ENCODE results near the gene PYGL. TPM values are rescaled to one million over a fixed set of nuclear protein-coding genes. Genes with fewer than 3 reads are reported as not detected.

The PYGL gene
- total RNA-seq, 1 experiment from 2014 or later, result 75.6 TPM

DNA sequence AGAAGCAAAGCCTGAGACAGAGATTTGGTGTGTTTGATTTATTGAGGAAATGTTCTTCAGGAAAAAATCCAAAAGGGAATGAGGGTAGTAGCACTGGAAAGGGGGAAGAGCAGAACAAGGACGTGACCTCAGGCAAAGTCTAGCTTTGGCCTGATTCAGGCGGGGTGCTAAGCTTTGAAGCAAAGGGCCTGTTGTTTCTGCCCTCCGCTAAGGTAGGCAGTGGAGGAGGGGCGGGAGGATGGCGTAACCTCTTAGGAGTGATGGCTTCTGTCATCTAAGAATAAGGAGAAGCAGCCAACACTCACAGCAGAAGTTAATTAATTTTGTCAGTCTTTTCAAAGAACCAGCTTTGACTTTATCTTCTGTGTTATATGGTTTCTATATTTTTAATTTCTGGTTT is 52.0 kb downstream of the PYGL start:
- H3K27me3 ChIP-seq (ENCODE audit: insufficient read depth, low read depth), result no peaks in the 10 kb centered on the region
- H3K9me2 ChIP-seq (ENCODE audit: insufficient read depth), result no peaks in the 10 kb centered on the region
- BruUV-seq (replicated peaks), result no TSS peak
- intact Hi-C loops (cut with micrococcal nuclease; ENCODE audit: unreplicated experiment), result no loop called here
- H3F3A ChIP-seq (ENCODE audit: insufficient read depth, low read depth), result no peaks in the 10 kb centered on the region
- CTCF ChIA-PET, result no interaction called here
- no peak overlapping the region for H3K4me3 ChIP-seq
- no peaks in the 10 kb centered on the region for H3K4me1 ChIP-seq (replicated peaks; ENCODE audit: insufficient read depth)
- no peak overlapping the region for H3K27ac ChIP-seq
- TF ChIP-seq, protein P1, sequence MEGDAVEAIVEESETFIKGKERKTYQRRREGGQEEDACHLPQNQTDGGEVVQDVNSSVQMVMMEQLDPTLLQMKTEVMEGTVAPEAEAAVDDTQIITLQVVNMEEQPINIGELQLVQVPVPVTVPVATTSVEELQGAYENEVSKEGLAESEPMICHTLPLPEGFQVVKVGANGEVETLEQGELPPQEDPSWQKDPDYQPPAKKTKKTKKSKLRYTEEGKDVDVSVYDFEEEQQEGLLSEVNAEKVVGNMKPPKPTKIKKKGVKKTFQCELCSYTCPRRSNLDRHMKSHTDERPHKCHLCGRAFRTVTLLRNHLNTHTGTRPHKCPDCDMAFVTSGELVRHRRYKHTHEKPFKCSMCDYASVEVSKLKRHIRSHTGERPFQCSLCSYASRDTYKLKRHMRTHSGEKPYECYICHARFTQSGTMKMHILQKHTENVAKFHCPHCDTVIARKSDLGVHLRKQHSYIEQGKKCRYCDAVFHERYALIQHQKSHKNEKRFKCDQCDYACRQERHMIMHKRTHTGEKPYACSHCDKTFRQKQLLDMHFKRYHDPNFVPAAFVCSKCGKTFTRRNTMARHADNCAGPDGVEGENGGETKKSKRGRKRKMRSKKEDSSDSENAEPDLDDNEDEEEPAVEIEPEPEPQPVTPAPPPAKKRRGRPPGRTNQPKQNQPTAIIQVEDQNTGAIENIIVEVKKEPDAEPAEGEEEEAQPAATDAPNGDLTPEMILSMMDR (conservative IDR thresholded peaks at IDR 0.05), result no peak
- no peak for TF ChIP-seq EZH2 (IDR thresholded peaks at IDR 0.05; ENCODE audit: low read depth)
- POLR2A ChIA-PET (ENCODE audit: unreplicated experiment), result no interaction called here
- H4K20me1 ChIP-seq (ENCODE audit: insufficient read depth), result no peaks in the 10 kb centered on the region
- H3K79me2 ChIP-seq (ENCODE audit: low read depth), result no peaks in the 10 kb centered on the region
- no peaks in the 10 kb centered on the region for H3K9me3 ChIP-seq (ENCODE audit: insufficient read depth, low read depth)
- no peaks in the 10 kb centered on the region for H3K36me3 ChIP-seq (ENCODE audit: low read depth)
- no peak for DNase-seq
- no peak overlapping the region for H2AFZ ChIP-seq
- no peak overlapping the region for H3K4me2 ChIP-seq

DNA sequence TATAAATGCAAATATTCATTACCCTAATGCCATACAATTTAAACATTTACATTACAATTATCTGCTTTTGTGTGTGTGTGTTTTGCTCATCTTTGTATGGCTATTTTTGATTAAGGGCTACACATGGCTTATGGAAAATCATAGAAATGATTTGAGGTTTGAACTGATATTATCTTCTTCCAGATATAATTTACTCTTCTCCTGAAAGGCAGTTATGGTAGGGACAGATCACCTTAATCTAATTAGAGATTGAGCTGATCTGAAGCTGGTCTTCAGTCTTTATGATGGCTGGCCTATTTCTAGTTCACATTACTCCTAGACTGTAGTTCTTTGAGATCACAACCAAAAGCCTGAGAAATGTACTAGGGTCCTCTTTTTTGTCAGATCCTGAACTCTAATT is 56.8 kb downstream of the PYGL start:
- DNase-seq, result no peak
- no peak for TF ChIP-seq EZH2 (IDR thresholded peaks at IDR 0.05; ENCODE audit: low read depth)
- TF ChIP-seq, protein P1 (conservative IDR thresholded peaks at IDR 0.05), result no peak
- CTCF ChIA-PET, result no interaction called here
- Histone ChIP-seq H3K36me3 (ENCODE audit: low read depth) (no peaks in the 10 kb centered on the region), H3K9me3 (ENCODE audit: insufficient read depth, low read depth) (no peaks in the 10 kb centered on the region), H3K4me3 (no peak overlapping the region), H3K4me2 (no peak overlapping the region), H2AFZ (no peak overlapping the region), H3K9me2 (ENCODE audit: insufficient read depth) (no peaks in the 10 kb centered on the region), H3K27me3 (ENCODE audit: insufficient read depth, low read depth) (no peaks in the 10 kb centered on the region), H3F3A (ENCODE audit: insufficient read depth, low read depth) (peaks cover 4% of the 10 kb centered on the region; the same call in 1 of the 2 replicates), H4K20me1 (ENCODE audit: insufficient read depth) (no peaks in the 10 kb centered on the region), H3K79me2 (ENCODE audit: low read depth) (no peaks in the 10 kb centered on the region), H3K4me1 (replicated peaks; ENCODE audit: insufficient read depth) (peaks cover 12% of the 10 kb centered on the region), H3K27ac (no peak overlapping the region)
- no TSS peak for BruUV-seq (replicated peaks)
- POLR2A ChIA-PET (ENCODE audit: unreplicated experiment), result no interaction called here
- intact Hi-C loops (cut with micrococcal nuclease; ENCODE audit: unreplicated experiment), result no loop called here

DNA sequence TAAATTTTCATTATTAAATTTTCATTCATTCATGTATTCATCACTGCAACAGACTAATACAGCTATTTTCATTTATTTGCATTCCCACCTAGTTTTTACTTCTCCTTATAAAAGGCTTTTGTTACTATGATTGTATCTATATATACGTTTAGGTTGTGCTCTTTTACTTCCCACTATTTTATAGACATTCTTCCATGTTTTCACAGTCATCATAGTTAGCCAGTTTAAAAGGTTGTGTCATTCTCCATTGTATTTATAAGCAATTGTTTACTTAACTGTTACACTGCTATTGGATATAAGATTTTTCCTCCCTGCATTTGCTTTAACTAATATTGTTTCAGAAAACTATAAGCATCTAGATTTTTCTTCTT is 60.5 kb downstream of the PYGL start:
- ChIA-PET CTCF (no interaction called here), POLR2A (ENCODE audit: unreplicated experiment) (interaction anchor here (0.6 kb wide), 1 partner anchor 61 kb away, joined by 3 read pairs; no protein-coding TSS in a partner anchor)
- no peak for DNase-seq
- peaks cover 4% of the 10 kb centered on the region; the same call in 1 of the 2 replicates for H3F3A ChIP-seq (ENCODE audit: insufficient read depth, low read depth)
- no peaks in the 10 kb centered on the region for H3K27me3 ChIP-seq (ENCODE audit: insufficient read depth, low read depth)
- no peaks in the 10 kb centered on the region for H4K20me1 ChIP-seq (ENCODE audit: insufficient read depth)
- no peaks in the 10 kb centered on the region for H3K79me2 ChIP-seq (ENCODE audit: low read depth)
- H3K4me2 ChIP-seq, result no peak overlapping the region
- no peaks in the 10 kb centered on the region for H3K36me3 ChIP-seq (ENCODE audit: low read depth)
- no peak overlapping the region for H2AFZ ChIP-seq
- H3K9me3 ChIP-seq (ENCODE audit: insufficient read depth, low read depth), result no peaks in the 10 kb centered on the region
- no peaks in the 10 kb centered on the region for H3K9me2 ChIP-seq (ENCODE audit: insufficient read depth)
- BruUV-seq (replicated peaks), result no TSS peak
- H3K4me1 ChIP-seq (replicated peaks; ENCODE audit: insufficient read depth), result peaks cover 12% of the 10 kb centered on the region
- no peak overlapping the region for H3K27ac ChIP-seq
- H3K4me3 ChIP-seq, result no peak overlapping the region
- intact Hi-C loops (cut with micrococcal nuclease; ENCODE audit: unreplicated experiment), result no loop called here
- no peak for TF ChIP-seq EZH2 (IDR thresholded peaks at IDR 0.05; ENCODE audit: low read depth)
- TF ChIP-seq, protein P1 (conservative IDR thresholded peaks at IDR 0.05), result no peak

Data from PC-9 (cell line).